Cortex of kidney (tissue), 1 donor: Measurements from ENCODE around the gene FBXW11.
"Not testable (repeated sequence)": the region's sequence is repeated elsewhere in the genome, so short reads cannot be mapped to it uniquely, and the experiment has no call there.

ENCODE experiments used
- DNase-seq: peaks from one replicate; lab custom pipeline; 2025; lab: John Stamatoyannopoulos, UW

Gene FBXW11

GRCh38 chr5:171953860-171954701 is 52.4 kb downstream of the FBXW11 start:
- no peak for DNase-seq

GRCh38 chr5:171952021-171952420 is 54.4 kb downstream of the FBXW11 start:
- DNase-seq = no peak

GRCh38 chr5:171951218-171951617 is 55.2 kb downstream of the FBXW11 start:
- DNase-seq = no peak

- DNase-seq = no peak
Observed at GRCh38 chr5:171946000-171946781, 60.2 kb downstream of the FBXW11 start.

- no peak for DNase-seq
Observed at GRCh38 chr5:171945476-171945875, 61.0 kb downstream of the FBXW11 start.

GRCh38 chr5:171945066-171945465 is 61.4 kb downstream of the FBXW11 start:
- DNase-seq = no peak

- DNase-seq = not testable (repeated sequence)
Observed at GRCh38 chr5:171942112-171942516, 64.3 kb downstream of the FBXW11 start.

- DNase-seq = not testable (repeated sequence)
Observed at GRCh38 chr5:171941675-171942074, 64.8 kb downstream of the FBXW11 start.

GRCh38 chr5:171941275-171941674 is 65.2 kb downstream of the FBXW11 start:
- DNase-seq = not testable (repeated sequence)

GRCh38 chr5:171939951-171940350 is 66.5 kb downstream of the FBXW11 start:
- DNase-seq = no peak

- no peak for DNase-seq
Observed at GRCh38 chr5:171938358-171938757, 68.1 kb downstream of the FBXW11 start.

- DNase-seq = no peak
Observed at GRCh38 chr5:171937351-171937750, 69.1 kb downstream of the FBXW11 start.

GRCh38 chr5:171934586-171934985 is 71.9 kb downstream of the FBXW11 start:
- DNase-seq = no peak

- DNase-seq = no peak
Observed at GRCh38 chr5:171931163-171931562, 75.3 kb downstream of the FBXW11 start.

GRCh38 chr5:171927345-171927941 is 79.0 kb downstream of the FBXW11 start:
- no peak for DNase-seq

GRCh38 chr5:171926311-171926710 is 80.1 kb downstream of the FBXW11 start:
- DNase-seq = no peak

- DNase-seq = no peak
Observed at GRCh38 chr5:171924493-171925122, 81.8 kb downstream of the FBXW11 start.

- DNase-seq = no peak
Observed at GRCh38 chr5:171920765-171921391, 85.6 kb downstream of the FBXW11 start.

- not testable (repeated sequence) for DNase-seq
Observed at GRCh38 chr5:171915700-171916099, 90.7 kb downstream of the FBXW11 start.

- DNase-seq = no peak
Observed at GRCh38 chr5:171914726-171915338, 91.6 kb downstream of the FBXW11 start.

GRCh38 chr5:171913987-171914273 is 92.5 kb downstream of the FBXW11 start:
- no peak for DNase-seq
